Neural progenitor cell (in vitro differentiated cells): ENCODE measurements around the gene LGI1. TPM values are rescaled to one million over a fixed set of nuclear protein-coding genes. Genes with fewer than 3 reads are reported as not detected.

Experiments used
- DNase-seq: peaks from one replicate; pipeline ENCODE4 v3.0.0-alpha.2; 2016; ENCODE audit warnings: low spot score
- H2AFZ ChIP-seq: fragments of 200-600 bp; sonication (generic); replicated peaks from 2 replicates; pipeline ENCODE4 v1.6.1; 2016; ENCODE audit warnings: antibody characterized with exemption
- H3F3A ChIP-seq: fragments of 200-600 bp; sonication (generic); 2 replicates; pipeline ENCODE4 v1.6.1; 2016; ENCODE audit warnings: antibody characterized with exemption, low read depth
- H3K27ac ChIP-seq: fragments of 200-600 bp; sonication (generic); 2 replicates; pipeline ENCODE4 v1.5.1; 2016; ENCODE audit warnings: mild to moderate bottlenecking
- H3K27me3 ChIP-seq: fragments of 200-600 bp; sonication (generic); 2 replicates; pipeline ENCODE4 v1.6.1; 2016; ENCODE audit warnings: mild to moderate bottlenecking, moderate library complexity
- H3K36me3 ChIP-seq: fragments of 200-600 bp; sonication (generic); 2 replicates; pipeline ENCODE4 v1.5.1; 2016
- H3K4me1 ChIP-seq: fragments of 200-600 bp; sonication (generic); 2 replicates; pipeline ENCODE4 v1.6.1; 2016; ENCODE audit warnings: mixed run types
- H3K4me2 ChIP-seq: fragments of 200-600 bp; sonication (generic); 2 replicates; pipeline ENCODE4 v1.6.1; 2016
- H3K4me3 ChIP-seq: fragments of 200-600 bp; sonication (generic); 2 replicates; pipeline ENCODE4 v1.5.1; 2016
- H3K79me2 ChIP-seq: fragments of 200-600 bp; sonication (generic); 2 replicates; pipeline ENCODE4 v1.6.1; 2016; ENCODE audit warnings: low read depth
- H3K9ac ChIP-seq: fragments of 200-600 bp; sonication (generic); 2 replicates; pipeline ENCODE4 v1.6.1; 2016
- H3K9me3 ChIP-seq: fragments of 200-600 bp; sonication (generic); 2 replicates; pipeline ENCODE4 v1.5.1; 2016; ENCODE audit warnings: low read depth
- H4K20me1 ChIP-seq: fragments of 200-600 bp; sonication (generic); 2 replicates; pipeline ENCODE4 v1.6.1; 2016; ENCODE audit warnings: low read depth
- H3K27ac Mint-ChIP-seq: 3 replicates; pipeline ENCODE4 v1.8.0; 2021; ENCODE audit warnings: mixed read lengths
- H3K27me3 Mint-ChIP-seq: 2 replicates; pipeline ENCODE4 v1.8.0; 2022; ENCODE audit warnings: low read depth, mild to moderate bottlenecking, inconsistent platforms, moderate library complexity, mixed read lengths; ENCODE audit not compliant: insufficient read depth
- H3K36me3 Mint-ChIP-seq: 3 replicates; pipeline ENCODE4 v1.8.0; 2021; ENCODE audit warnings: mixed read lengths
- H3K4me1 Mint-ChIP-seq: 3 replicates; pipeline ENCODE4 v1.8.0; 2021; ENCODE audit warnings: mixed read lengths
- H3K4me3 Mint-ChIP-seq: 3 replicates; pipeline ENCODE4 v1.8.0; 2021; ENCODE audit warnings: mild to moderate bottlenecking, moderate library complexity, mixed read lengths
- H3K9me3 Mint-ChIP-seq: 3 replicates; pipeline ENCODE4 v1.8.0; 2020; ENCODE audit warnings: mixed read lengths
- CTCF ChIP-seq: fragments of 200-600 bp; sonication (generic); IDR thresholded peaks from 2 replicates; pipeline ENCODE4 v1.5.1; 2017; ENCODE audit warnings: antibody characterized with exemption, mild to moderate bottlenecking
- EZH2 ChIP-seq: fragments of 200-600 bp; sonication (generic); IDR thresholded peaks from 2 replicates; pipeline ENCODE4 v1.6.1; 2017; ENCODE audit warnings: antibody characterized with exemption, mild to moderate bottlenecking, moderate library complexity
- EZH2phosphoT487 ChIP-seq: fragments of 200-600 bp; sonication (generic); IDR thresholded peaks from 2 replicates; pipeline ENCODE4 v1.6.1; 2017; ENCODE audit warnings: antibody characterized with exemption
- total RNA-seq: library from RNA; depleted of rRNA; stranded (reverse); fragments of >200 nt; gene quantifications from 2 replicates; pipeline ENCODE4 v1.2.3, GENCODE V29; 2015; ENCODE audit warnings: low replicate concordance

Gene LGI1
- total RNA-seq, 1 donor from 2014 or later: 20.2 TPM

- Histone ChIP-seq H4K20me1 (no peaks in the 10 kb centered on the region), H3F3A (peaks cover 2% of the 10 kb centered on the region), H2AFZ (no peak overlapping the region), H3K36me3 (no peaks in the 10 kb centered on the region), H3K9ac (no peak overlapping the region), H3K4me1 (peaks cover 22% of the 10 kb centered on the region), H3K79me2 (no peaks in the 10 kb centered on the region), H3K27ac (no peak overlapping the region), H3K4me2 (peak overlapping the region; percentile 5), H3K27me3 (no peaks in the 10 kb centered on the region), H3K9me3 (no peaks in the 10 kb centered on the region), H3K4me3 (no peak overlapping the region)
- H3K9me3 Mint-ChIP-seq: peaks cover 9% of the 10 kb centered on the region
- no peak for TF ChIP-seq EZH2phosphoT487
- H3K36me3 Mint-ChIP-seq: peaks cover 42% of the 10 kb centered on the region
- DNase-seq: no peak
- H3K4me1 Mint-ChIP-seq: peaks cover 41% of the 10 kb centered on the region
- peaks cover 2% of the 10 kb centered on the region for H3K27me3 Mint-ChIP-seq
- no peak overlapping the region for H3K4me3 Mint-ChIP-seq
- peak overlapping the region; percentile 27 for H3K27ac Mint-ChIP-seq
Observed at GRCh38 chr10:93775356-93775755, 17.6 kb downstream of the LGI1 start.

DNA sequence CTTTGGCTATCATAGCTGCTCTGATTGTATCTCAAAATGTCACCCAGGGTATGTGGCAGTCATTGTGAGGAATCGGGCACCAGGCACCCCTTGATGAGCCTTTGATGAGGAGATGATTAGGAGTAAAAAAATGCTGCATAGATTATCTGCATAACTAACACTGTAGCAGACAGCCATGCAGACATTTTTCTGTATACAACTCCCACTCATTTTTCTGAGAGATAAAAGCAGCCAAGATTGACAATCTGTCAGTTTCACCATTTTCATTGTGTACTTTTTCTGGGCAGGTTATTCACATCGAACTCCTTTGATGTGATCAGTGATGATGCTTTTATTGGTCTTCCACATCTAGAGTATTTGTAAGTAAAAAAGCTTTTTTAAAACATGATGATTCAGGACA lies 19.4 kb downstream of the LGI1 start:
- Mint-ChIP-seq H3K4me3 (no peak overlapping the region), H3K9me3 (peaks cover 5% of the 10 kb centered on the region), H3K4me1 (peaks cover 39% of the 10 kb centered on the region), H3K27me3 (peaks cover 2% of the 10 kb centered on the region), H3K36me3 (peaks cover 41% of the 10 kb centered on the region), H3K27ac (peak overlapping the region; percentile 94)
- Histone ChIP-seq H4K20me1 (no peaks in the 10 kb centered on the region), H3F3A (no peaks in the 10 kb centered on the region), H2AFZ (no peak overlapping the region), H3K9ac (no peak overlapping the region), H3K9me3 (no peaks in the 10 kb centered on the region), H3K4me1 (peaks cover 19% of the 10 kb centered on the region), H3K4me2 (no peak overlapping the region), H3K79me2 (no peaks in the 10 kb centered on the region), H3K4me3 (no peak overlapping the region), H3K27ac (no peak overlapping the region), H3K27me3 (no peaks in the 10 kb centered on the region), H3K36me3 (no peaks in the 10 kb centered on the region)
- TF ChIP-seq EZH2phosphoT487: no peak
- no peak for TF ChIP-seq EZH2
- no peak for TF ChIP-seq CTCF
- DNase-seq: no peak

- Mint-ChIP-seq H3K27ac (peak overlapping the region; percentile 77), H3K36me3 (peaks cover 26% of the 10 kb centered on the region), H3K4me3 (no peak overlapping the region), H3K4me1 (peaks cover 18% of the 10 kb centered on the region), H3K9me3 (no peaks in the 10 kb centered on the region), H3K27me3 (no peaks in the 10 kb centered on the region)
- H3K9ac ChIP-seq: no peak overlapping the region
- no peak overlapping the region for H3K27ac ChIP-seq
- H4K20me1 ChIP-seq: no peaks in the 10 kb centered on the region
- no peaks in the 10 kb centered on the region for H3K79me2 ChIP-seq
- H3K9me3 ChIP-seq: no peaks in the 10 kb centered on the region
- H2AFZ ChIP-seq: no peak overlapping the region
- TF ChIP-seq EZH2 (no peak), CTCF (no peak), EZH2phosphoT487 (no peak)
- H3K4me1 ChIP-seq: peaks cover 20% of the 10 kb centered on the region
- DNase-seq: no peak
- peaks cover 5% of the 10 kb centered on the region for H3F3A ChIP-seq
- no peaks in the 10 kb centered on the region for H3K36me3 ChIP-seq
- H3K4me2 ChIP-seq: no peak overlapping the region
- H3K27me3 ChIP-seq: no peaks in the 10 kb centered on the region
- H3K4me3 ChIP-seq: no peak overlapping the region
Observed at GRCh38 chr10:93784059-93784458, 26.3 kb downstream of the LGI1 start.

- Mint-ChIP-seq H3K36me3 (peaks cover 23% of the 10 kb centered on the region), H3K27ac (peak overlapping the region; percentile 95), H3K27me3 (peaks cover 3% of the 10 kb centered on the region)
Observed at GRCh38 chr10:93788413-93789208, 30.9 kb downstream of the LGI1 start.

More at GRCh38 chr10:93788413-93789208, 30.9 kb downstream of the LGI1 start:
- H4K20me1 ChIP-seq: no peaks in the 10 kb centered on the region
- no peak for TF ChIP-seq CTCF
- no peak for TF ChIP-seq EZH2phosphoT487
- no peak for TF ChIP-seq EZH2
- peaks cover 43% of the 10 kb centered on the region for H3F3A ChIP-seq
- peak overlapping the region; percentile 29 for H3K4me2 ChIP-seq
- H3K27me3 ChIP-seq: no peaks in the 10 kb centered on the region
- DNase-seq: no peak
- Mint-ChIP-seq H3K9me3 (peaks cover 3% of the 10 kb centered on the region), H3K4me3 (no peak overlapping the region), H3K4me1 (peaks cover 53% of the 10 kb centered on the region)
- no peaks in the 10 kb centered on the region for H3K9me3 ChIP-seq
- no peaks in the 10 kb centered on the region for H3K36me3 ChIP-seq
- H3K27ac ChIP-seq: peak overlapping the region; percentile 97
- H3K9ac ChIP-seq: no peak overlapping the region
- no peak overlapping the region for H2AFZ ChIP-seq
- H3K4me1 ChIP-seq: peaks cover 55% of the 10 kb centered on the region
- H3K79me2 ChIP-seq: no peaks in the 10 kb centered on the region
- H3K4me3 ChIP-seq: no peak overlapping the region
